HepG2 (cell line): Measurements from ENCODE around the gene RCE1. TPM values are rescaled to one million over a fixed set of nuclear protein-coding genes. Genes with fewer than 3 reads are reported as not detected.
A peak's percentile ranks its signal among the peaks of the same experiment; 100 is the strongest.

Experiments
- ATAC-seq: fragments of 200-7000 bp; cut with Tn5 transposase; 3 replicates; pipeline ENCODE4 v1.9.1; 2020; ENCODE audit warnings: mild to moderate bottlenecking, moderate library complexity
- BruUV-seq: library from RNA; stranded (reverse); fragments of 400-500 nt; replicated peaks from 2 replicates; lab custom pipeline; 2021; lab: Mats Ljungman, UMichigan
- CTCF ChIA-PET: fragments of 300-600 bp; formaldehyde crosslinking; extraction: SDS; loops from one replicate; lab custom pipeline; 2021; ENCODE audit warnings: low total read pairs, inconsistent platforms, low intra/inter-chr PET ratio; lab: Yijun Ruan, JAX
- POLR2A ChIA-PET: fragments of 350-600 bp; sonication (Branson Sonifier 250); formaldehyde crosslinking; loops from one replicate; lab custom pipeline; 2020; ENCODE audit warnings: antibody characterized with exemption, inconsistent platforms; lab: Yijun Ruan, JAX
- DNase-seq: peaks from one replicate; pipeline ENCODE4 v3.0.0-alpha.2; 2015; ENCODE audit warnings: low spot score
- FAIRE-seq: peaks from 3 replicates; lab custom pipeline; 2011; peaks lifted over from hg19 to GRCh38; lab: Jason Lieb, UNC
- H2AFZ ChIP-seq: one replicate; pipeline ENCODE4 v1.6.1; 2011; ENCODE audit warnings: low read length, inconsistent platforms
- H3K27ac ChIP-seq: fragments of 300-600 bp; 3 replicates; pipeline ENCODE4 v1.8.0; 2011; ENCODE audit warnings: mixed run types, mild to moderate bottlenecking, mixed read lengths, low read length, inconsistent platforms; ENCODE audit not compliant: insufficient read depth; ENCODE audit errors: extremely low read length
- H3K27me3 ChIP-seq, 2 experiments: fragments of 200-600 bp in 1 of 2; 2 replicates in 1 of 2; 3 replicates in 1 of 2; pipeline versions ENCODE4 v1.6.0 to v1.8.0; 2011; ENCODE audit warnings: low read length in 2 of 2, mild to moderate bottlenecking in 2 of 2, moderate library complexity in 2 of 2, inconsistent platforms in 1 of 2; ENCODE audit not compliant: insufficient read depth in 2 of 2, control insufficient read depth in 1 of 2
- H3K36me3 ChIP-seq, 2 experiments: fragments of 200-600 bp in 1 of 2; replicated peaks in 1 of 2; 2 replicates in 1 of 2; 3 replicates in 1 of 2; pipeline versions ENCODE4 v1.5.1 to v1.8.0; 2011; ENCODE audit warnings: low read length in 2 of 2, inconsistent platforms in 1 of 2; ENCODE audit not compliant: insufficient read depth in 2 of 2, control insufficient read depth in 1 of 2
- H3K4me1 ChIP-seq: 2 replicates; pipeline ENCODE4 v1.5.1; 2012; ENCODE audit warnings: low read length, inconsistent platforms; ENCODE audit not compliant: insufficient read depth
- H3K4me2 ChIP-seq: 2 replicates; pipeline ENCODE4 v1.6.0; 2011; ENCODE audit warnings: low read depth, low read length, inconsistent platforms
- H3K4me3 ChIP-seq, 3 experiments: fragments of 200-600 bp in 1 of 3; sonication (generic), shearing (Covaris generic) in 1 of 3; replicated peaks in 1 of 3; 2 replicates each; pipeline ENCODE4 v1.5.1; 2011 to 2016; ENCODE audit warnings: low read length in 3 of 3, inconsistent platforms in 2 of 3, low read depth in 2 of 3, mild to moderate bottlenecking in 2 of 3, control low read depth in 1 of 3, mixed read lengths in 1 of 3; ENCODE audit not compliant: insufficient read depth in 1 of 3
- H3K79me2 ChIP-seq: one replicate; pipeline ENCODE4 v1.6.1; 2011; ENCODE audit warnings: low read length, inconsistent platforms; ENCODE audit not compliant: insufficient read depth
- H3K9ac ChIP-seq: 2 replicates; pipeline ENCODE4 v1.6.0; 2011; ENCODE audit warnings: mild to moderate bottlenecking, low read depth, low read length, inconsistent platforms; ENCODE audit not compliant: insufficient read depth
- H3K9me3 ChIP-seq: 2 replicates; pipeline ENCODE4 v1.5.1; 2012; ENCODE audit warnings: mild to moderate bottlenecking, low read length
- H4K20me1 ChIP-seq: 2 replicates; pipeline ENCODE4 v1.6.0; 2011; ENCODE audit warnings: inconsistent platforms, mild to moderate bottlenecking, low read length, moderate library complexity; ENCODE audit not compliant: insufficient read depth
- AGO2 ChIP-seq: fragments of 200-400 bp; formaldehyde crosslinking; optimal IDR thresholded peaks from 2 replicates; pipeline ENCODE3; 2017; ENCODE audit warnings: mild to moderate bottlenecking, low read depth, low read length, moderate library complexity
- GATAD1 ChIP-seq: IDR thresholded peaks from 2 replicates; pipeline ENCODE4 v1.6.1; 2016; ENCODE audit warnings: missing genetic modification reagents, missing compliant biosample characterization
- HCFC1 ChIP-seq: fragments of 150-350 bp; IDR thresholded peaks from 2 replicates; pipeline ENCODE4 v1.6.1; 2014; ENCODE audit warnings: low read depth, low read length
- HOXA3 ChIP-seq: sonication (generic); formaldehyde crosslinking; IDR thresholded peaks from 2 replicates; pipeline ENCODE4 v1.5.0; 2020; ENCODE audit warnings: missing genetic modification reagents
- NR3C1 ChIP-seq: sonication (generic); formaldehyde crosslinking; IDR thresholded peaks from 2 replicates; pipeline ENCODE4 v1.4.0; 2020; ENCODE audit warnings: missing genetic modification reagents
- SETDB1 ChIP-seq: sonication (generic); formaldehyde crosslinking; IDR thresholded peaks from 2 replicates; pipeline ENCODE4 v1.5.1; 2020; ENCODE audit warnings: missing genetic modification reagents, mild to moderate bottlenecking, borderline replicate concordance
- SP2 ChIP-seq: sonication (generic); formaldehyde crosslinking; IDR thresholded peaks from 2 replicates; pipeline ENCODE4 v1.5.1; 2020; ENCODE audit warnings: mild to moderate bottlenecking, missing genetic modification reagents
- ZNF253 ChIP-seq: sonication (generic); formaldehyde crosslinking; IDR thresholded peaks from 2 replicates; pipeline ENCODE4 v1.8.0; 2022; ENCODE audit warnings: mild to moderate bottlenecking, missing genetic modification reagents, borderline replicate concordance
- ZNF441 ChIP-seq: sonication (generic); formaldehyde crosslinking; IDR thresholded peaks from 2 replicates; pipeline ENCODE4 v1.7.0; 2021; ENCODE audit warnings: missing genetic modification reagents, borderline replicate concordance
- ZNF451 ChIP-seq: sonication (generic); formaldehyde crosslinking; IDR thresholded peaks from 2 replicates; pipeline ENCODE4 v1.5.0; 2020; ENCODE audit warnings: mild to moderate bottlenecking, missing genetic modification reagents
- WGBS: methylation state at CpG from one replicate; pipeline ENCODE4 v1.1.6; 2017; ENCODE audit warnings: low lambda C conversion rate; 5-methylcytosine and 5-hydroxymethylcytosine counted together
- in situ Hi-C: cut with HindIII; loops from 2 replicates; pipeline ENCODE4 v1.10.0; 2017; ENCODE audit warnings: low pct_unique_long_range_greater_than_20kb; ENCODE audit not compliant: extremely low pct_ligation_motif_present
- intact Hi-C: fragments of 100-400 bp; cut with micrococcal nuclease; formaldehyde crosslinking; loops from one replicate; pipeline ENCODE4 v1.10.0; 2022; ENCODE audit not compliant: unreplicated experiment
- polyA plus RNA-seq, 8 experiments: library from polyadenylated mRNA; depleted of rRNA in 3 of 8; stranded (reverse) in 7 of 8; unstranded in 1 of 8; fragments of >200 nt; fragmentation: Illumina TruSeq in 4 of 8; extraction: Trizol in 4 of 8; gene quantifications; 2 replicates each; pipeline versions ENCODE4 v1.2.1 to v1.2.3, GENCODE V29; 2011 to 2016; ENCODE audit warnings: low read depth in 4 of 8, missing spikeins in 1 of 8, mixed read lengths in 1 of 8; ENCODE audit not compliant: insufficient read depth in 1 of 8
- total RNA-seq, 5 experiments: library from RNA; depleted of rRNA; stranded (reverse); fragments of >200 nt; fragmentation: Illumina TruSeq; extraction: Trizol; gene quantifications; 2 replicates each; pipeline ENCODE4 v1.2.3, GENCODE V29; 2016; ENCODE audit warnings: low read depth in 1 of 5
- TF ChIP-seq, protein P1 (sequence below): sonication (generic); formaldehyde crosslinking; IDR thresholded peaks from 2 replicates; pipeline ENCODE4 v1.5.0; 2020; ENCODE audit warnings: missing genetic modification reagents

Gene RCE1
- total and polyA plus RNA-seq, 2 of the 13 experiments (the other 11 are each of a cell fraction or from before 2014, with no cell fraction given), result 22.2 to 22.4 TPM

GRCh38 chr11:66879000-66879399, 35.8 kb downstream of the RCE1 start:
- TF ChIP-seq SETDB1 (CRISPR knock-in tag) (no peak), NR3C1 (CRISPR knock-in tag) (no peak), HOXA3 (CRISPR knock-in tag) (no peak), ZNF441 (CRISPR knock-in tag) (no peak)
- H3K79me2 ChIP-seq, result peaks cover 36% of the 10 kb centered on the region
- BruUV-seq, result no TSS peak
- no peak overlapping the region for H3K27ac ChIP-seq
- WGBS, result 93% methylated on average over 3 of the region's 7 CpGs
- in situ Hi-C loops, result no loop called here
- intact Hi-C loops, result no loop called here
- H3K4me1 ChIP-seq, result peaks cover 26% of the 10 kb centered on the region
- no peaks in the 10 kb centered on the region for H3K9me3 ChIP-seq
- DNase-seq (no peak), ATAC-seq (no peak), FAIRE-seq (no peak)
- H3K4me3 ChIP-seq, result no peak overlapping the region
- peaks cover 22% of the 10 kb centered on the region for H4K20me1 ChIP-seq
- H2AFZ ChIP-seq, result no peak overlapping the region
- H3K27me3 ChIP-seq, result no peaks in the 10 kb centered on the region
- ChIA-PET CTCF (no interaction called here), POLR2A (no interaction called here)
- H3K4me2 ChIP-seq, result no peak overlapping the region
- H3K36me3 ChIP-seq, result peaks cover 0 to 3% of the 10 kb centered on the region in 2 experiments; a peak in 3 of 5 replicates
- H3K9ac ChIP-seq, result no peak overlapping the region

DNA sequence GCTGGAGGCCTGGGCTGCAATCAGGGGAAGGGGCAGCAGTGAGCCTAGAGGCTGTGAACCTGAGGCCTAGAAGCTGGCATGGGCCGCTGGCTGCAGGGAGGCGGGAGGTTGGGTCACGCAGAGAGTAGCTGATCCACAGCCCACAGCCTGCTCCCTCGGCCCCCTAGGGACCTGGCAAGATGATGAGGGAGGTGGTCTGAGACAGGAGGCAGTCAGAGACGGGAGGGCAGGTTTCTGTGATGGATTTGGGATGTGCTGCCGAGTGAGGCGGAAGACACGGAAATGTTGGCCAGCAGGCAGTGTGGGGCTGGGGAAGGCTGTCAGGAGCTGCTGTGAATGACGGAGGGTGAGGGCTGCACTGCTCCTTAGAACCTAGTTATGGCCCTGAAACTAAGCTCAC, 36.3 kb downstream of the RCE1 start:
- in situ Hi-C loops (no loop called here), intact Hi-C loops (no loop called here)
- H3K27ac ChIP-seq, result no peak overlapping the region
- FAIRE-seq (no peak), DNase-seq (no peak), ATAC-seq (no peak)
- CTCF ChIA-PET, result no interaction called here
- H2AFZ ChIP-seq, result no peak overlapping the region
- H3K9me3 ChIP-seq, result no peaks in the 10 kb centered on the region
- H3K4me3 ChIP-seq, result no peak overlapping the region
- H3K4me1 ChIP-seq, result peaks cover 32% of the 10 kb centered on the region
- TF ChIP-seq AGO2 (peak; percentile 30), SP2 (CRISPR knock-in tag) (no peak), ZNF451 (CRISPR knock-in tag) (no peak), GATAD1 (CRISPR knock-in tag) (no peak), ZNF253 (CRISPR knock-in tag) (0 out of 2 replicates have a peak, but pooled peaks have one; percentile 44), HCFC1 (no peak)
- TF ChIP-seq, protein P1, sequence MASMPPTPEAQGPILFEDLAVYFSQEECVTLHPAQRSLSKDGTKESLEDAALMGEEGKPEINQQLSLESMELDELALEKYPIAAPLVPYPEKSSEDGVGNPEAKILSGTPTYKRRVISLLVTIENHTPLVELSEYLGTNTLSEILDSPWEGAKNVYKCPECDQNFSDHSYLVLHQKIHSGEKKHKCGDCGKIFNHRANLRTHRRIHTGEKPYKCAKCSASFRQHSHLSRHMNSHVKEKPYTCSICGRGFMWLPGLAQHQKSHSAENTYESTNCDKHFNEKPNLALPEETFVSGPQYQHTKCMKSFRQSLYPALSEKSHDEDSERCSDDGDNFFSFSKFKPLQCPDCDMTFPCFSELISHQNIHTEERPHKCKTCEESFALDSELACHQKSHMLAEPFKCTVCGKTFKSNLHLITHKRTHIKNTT, result no peak
- POLR2A ChIA-PET, result no interaction called here
- no peaks in the 10 kb centered on the region for H3K27me3 ChIP-seq
- H3K79me2 ChIP-seq, result peaks cover 36% of the 10 kb centered on the region
- H4K20me1 ChIP-seq, result peaks cover 23% of the 10 kb centered on the region
- WGBS, result 97% methylated on average over 6 of the region's 9 CpGs
- H3K4me2 ChIP-seq, result no peak overlapping the region
- no TSS peak for BruUV-seq
- H3K36me3 ChIP-seq, result peaks cover 0 to 3% of the 10 kb centered on the region in 2 experiments; a peak in 3 of 5 replicates
- H3K9ac ChIP-seq, result no peak overlapping the region
